CD4-positive, alpha-beta T cell treated with Interleukin-2 at 100 ng/mL for 4 hours (primary cell): ENCODE data around the gene FOXO1.

Source experiments
- DNase-seq: peaks from one replicate; pipeline ENCODE4 v3.0.0-alpha.2; 2020; ENCODE audit warnings: low spot score

Gene FOXO1

DNA sequence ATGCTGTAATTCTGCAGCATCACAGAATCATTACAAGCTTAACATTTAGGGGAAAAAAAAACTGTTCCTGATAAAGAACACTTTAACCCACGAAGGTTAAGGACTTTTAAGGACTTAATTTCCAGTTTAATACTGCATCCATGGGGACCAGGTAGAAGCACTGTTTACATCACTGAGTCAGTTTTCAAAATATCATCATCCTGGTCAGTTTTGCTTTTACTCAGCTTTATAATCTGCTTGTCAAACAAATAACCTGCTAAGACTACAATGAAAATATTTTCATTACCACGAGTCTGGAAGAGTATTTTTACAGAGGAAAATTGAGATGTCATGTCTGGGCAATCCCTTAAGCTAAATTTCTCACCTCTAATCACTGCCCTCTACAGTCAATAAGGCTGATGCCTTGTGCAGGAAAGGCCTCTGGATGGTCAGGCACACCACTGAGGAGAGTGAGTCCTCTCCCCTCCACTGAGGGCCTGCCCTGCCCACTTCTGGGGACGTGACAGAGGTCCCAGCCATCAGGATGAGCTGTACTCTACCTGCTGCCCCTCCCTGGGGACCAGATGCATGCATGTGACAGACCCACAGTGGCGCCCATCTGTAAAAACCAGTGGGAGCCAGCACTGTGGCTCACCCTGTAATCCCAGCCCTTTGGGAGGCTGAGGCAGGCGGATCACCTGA is 31.0 kb downstream of the FOXO1 start:
- DNase-seq: no peak

DNA sequence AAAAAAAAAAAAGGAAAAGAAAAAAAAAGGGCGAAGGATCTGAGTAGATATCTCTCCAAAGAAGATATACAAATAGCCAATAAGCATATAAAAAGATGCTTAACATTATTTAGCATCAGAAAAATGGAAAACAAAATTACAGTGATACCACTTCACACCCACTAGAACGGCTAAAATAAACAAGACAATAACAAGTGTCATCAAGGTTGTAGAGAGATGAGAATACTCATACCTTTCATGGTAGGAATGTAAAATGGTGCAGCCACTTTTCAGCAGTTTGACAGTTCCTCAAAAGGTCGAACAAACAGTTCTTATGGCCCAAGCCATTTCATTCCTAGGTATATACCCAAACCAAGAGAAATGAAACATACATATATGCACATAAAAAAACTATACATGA is 33.5 kb downstream of the FOXO1 start:
- no peak for DNase-seq

DNA sequence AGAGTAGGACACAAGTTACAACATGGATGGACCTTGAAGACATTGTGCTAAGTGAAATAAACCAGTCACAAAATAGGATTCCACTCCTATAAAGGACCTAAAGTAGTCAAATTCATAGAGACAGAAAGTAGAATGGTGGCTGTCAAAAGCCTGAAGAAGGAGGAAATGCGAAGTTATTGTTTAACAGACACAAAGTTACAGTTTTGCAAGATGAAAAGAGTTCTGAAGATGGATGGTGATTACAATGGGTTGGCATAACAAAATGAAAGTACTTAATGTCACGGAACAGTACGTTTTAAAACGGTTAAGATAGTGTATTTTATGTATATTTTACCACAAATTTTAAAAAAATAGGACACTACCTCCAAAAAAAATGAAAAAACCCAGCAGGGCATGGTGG is 34.8 kb downstream of the FOXO1 start:
- DNase-seq: no peak

DNA sequence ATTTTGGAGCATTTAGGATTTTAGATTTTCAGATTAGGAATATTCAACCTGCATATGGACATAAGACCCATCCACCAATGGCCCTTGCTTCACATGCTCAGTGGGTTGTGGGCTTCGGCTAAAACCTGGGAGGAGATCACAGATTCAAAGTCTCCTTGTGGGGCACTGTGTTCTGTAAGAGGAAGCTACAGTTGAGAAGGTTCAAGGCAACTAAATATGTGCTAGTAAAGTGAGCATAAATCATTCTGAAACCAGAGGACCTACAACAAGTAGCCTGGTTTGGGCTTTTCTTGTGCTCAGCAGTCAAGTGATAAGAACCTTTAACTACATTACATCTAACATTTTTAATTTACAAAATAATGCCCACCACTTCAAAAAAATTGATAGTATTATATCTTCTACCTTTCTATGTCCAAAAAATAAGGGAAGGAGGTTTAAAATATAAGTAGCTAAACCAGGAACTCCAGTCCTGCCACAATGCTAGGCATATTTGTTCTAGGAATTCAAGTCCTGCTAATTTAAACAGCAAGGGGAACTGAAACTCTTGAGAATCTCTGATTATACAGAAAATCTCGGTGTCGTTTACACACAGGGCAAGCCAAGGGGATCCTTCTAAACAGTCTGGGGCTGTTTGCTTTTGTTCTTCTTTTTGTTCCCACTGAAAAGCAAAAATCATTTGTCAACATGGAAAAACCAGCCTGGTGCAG is 36.6 kb downstream of the FOXO1 start:
- DNase-seq: no peak

- no peak for DNase-seq
Observed at GRCh38 chr13:40626977-40627376, 39.5 kb downstream of the FOXO1 start.

DNA sequence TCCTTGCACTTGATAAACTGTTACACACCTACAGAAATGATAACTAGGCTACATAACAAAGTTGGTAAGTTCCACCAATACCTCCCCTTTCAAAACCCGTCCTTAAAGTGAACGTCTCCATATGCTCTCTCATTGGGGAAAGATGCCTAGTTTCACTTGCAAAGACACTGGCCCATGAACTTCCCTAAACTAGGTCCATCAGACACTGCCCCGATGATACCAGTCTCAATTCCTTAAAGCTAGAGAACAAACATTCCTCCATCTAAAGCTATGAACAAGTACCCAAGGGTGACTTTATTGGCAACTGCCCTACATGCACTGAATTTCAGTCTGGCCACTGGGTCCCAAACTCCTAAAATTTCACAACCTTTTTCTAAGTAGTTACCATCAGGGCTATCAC is 39.9 kb downstream of the FOXO1 start:
- no peak for DNase-seq

GRCh38 chr13:40624986-40625385 is 41.5 kb downstream of the FOXO1 start:
- no peak for DNase-seq

DNA sequence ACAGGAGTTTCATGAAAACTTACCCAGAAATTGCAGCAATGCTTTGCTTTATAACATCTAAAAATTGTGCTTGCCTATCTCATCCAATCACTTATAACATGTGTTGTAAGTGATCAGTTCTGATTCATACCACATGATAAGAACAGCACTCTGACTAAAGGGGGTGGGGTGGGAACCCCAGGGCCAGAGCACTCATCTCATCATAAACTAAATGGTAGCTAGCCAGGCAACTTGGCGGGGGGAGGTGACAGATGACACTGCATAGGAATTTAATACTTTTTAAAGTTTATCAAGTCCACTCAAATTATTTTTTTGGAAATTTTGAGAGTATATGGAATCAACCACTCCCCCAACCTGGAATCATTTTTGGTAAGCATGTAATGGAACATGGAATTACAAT is 42.1 kb downstream of the FOXO1 start:
- DNase-seq: peak; percentile 57

- DNase-seq: no peak
Observed at GRCh38 chr13:40622761-40623160, 43.7 kb downstream of the FOXO1 start.

GRCh38 chr13:40622246-40622645 is 44.2 kb downstream of the FOXO1 start:
- no peak for DNase-seq

GRCh38 chr13:40619479-40619814 is 47.0 kb downstream of the FOXO1 start:
- no peak for DNase-seq

GRCh38 chr13:40618581-40619478 is 47.6 kb downstream of the FOXO1 start:
- DNase-seq: no peak

- DNase-seq: no peak
Observed at GRCh38 chr13:40617801-40618356, 48.6 kb downstream of the FOXO1 start.

DNA sequence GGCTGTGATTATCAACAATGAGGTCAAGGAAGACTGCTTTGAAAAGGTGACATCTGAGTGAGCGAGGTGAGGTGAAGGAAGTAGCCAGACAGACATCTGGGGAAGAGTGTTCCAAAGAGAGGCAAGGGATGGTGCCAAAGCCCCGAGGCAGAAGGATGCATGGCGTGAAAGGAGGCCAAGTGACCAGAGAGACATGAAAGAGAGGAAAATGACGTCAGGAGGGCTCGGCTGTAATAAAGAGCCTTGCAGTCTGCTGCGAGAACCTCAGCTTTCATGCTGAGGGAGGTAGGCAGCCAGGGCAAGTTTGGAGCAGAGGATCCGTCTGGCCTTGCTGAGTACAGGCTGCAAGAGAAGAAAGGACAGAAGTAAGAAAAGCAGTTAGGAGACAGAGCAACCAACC is 50.8 kb downstream of the FOXO1 start:
- no peak for DNase-seq

GRCh38 chr13:40613914-40614313 is 52.5 kb downstream of the FOXO1 start:
- DNase-seq: no peak

- DNase-seq: peak; percentile 78
Observed at GRCh38 chr13:40613192-40613818, 53.1 kb downstream of the FOXO1 start.

GRCh38 chr13:40612041-40612440 is 54.4 kb downstream of the FOXO1 start:
- DNase-seq: no peak

GRCh38 chr13:40611635-40612034 is 54.8 kb downstream of the FOXO1 start:
- DNase-seq: no peak

GRCh38 chr13:40611004-40611403 is 55.4 kb downstream of the FOXO1 start:
- DNase-seq: peak; percentile 37

DNA sequence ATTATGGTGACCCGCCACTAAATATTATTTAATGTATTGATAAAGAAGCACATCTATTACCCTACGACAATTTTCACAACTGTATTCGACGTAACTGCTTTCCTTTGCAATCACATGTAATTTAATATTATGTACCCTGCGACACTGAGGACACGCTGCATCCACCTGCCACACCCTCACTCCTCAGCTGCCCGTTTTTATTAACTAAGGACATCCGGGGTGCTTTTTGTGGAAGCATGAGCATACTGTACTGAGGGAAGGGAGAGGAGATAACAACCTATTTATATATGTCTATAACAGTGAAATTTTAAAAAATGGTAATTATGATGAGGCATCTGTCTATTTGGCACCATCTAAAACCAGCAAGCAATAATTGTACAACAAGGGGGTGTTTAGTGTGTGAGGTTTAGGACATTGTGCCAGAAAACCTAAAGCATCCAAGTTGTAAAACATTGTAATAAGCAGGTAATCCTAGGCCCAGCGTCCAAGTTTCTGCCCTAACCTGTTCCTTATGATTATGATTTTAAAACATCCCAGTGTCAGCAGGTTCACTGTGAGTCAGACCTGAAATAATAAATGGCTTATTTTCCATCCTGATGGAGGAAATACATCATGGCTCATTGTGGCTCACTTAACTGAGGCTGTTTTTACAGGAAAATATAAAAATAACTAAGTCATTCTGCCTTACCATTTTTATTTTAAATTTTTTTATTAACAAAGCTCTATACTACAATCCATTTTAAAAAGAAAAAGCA is 56.3 kb downstream of the FOXO1 start:
- DNase-seq: no peak

- DNase-seq: no peak
Observed at GRCh38 chr13:40608308-40608707, 58.1 kb downstream of the FOXO1 start.
